GM21423 (cell line): Measurements from ENCODE around the gene UNC119B.

ENCODE experiments used
- ATAC-seq: cut with Tn5 transposase; IDR thresholded peaks from one replicate; pipeline ENCODE4 v1.9.1; 2021; ENCODE audit warnings: mild to moderate bottlenecking, moderate library complexity; ENCODE audit not compliant: unreplicated experiment

UNC119B gene

DNA sequence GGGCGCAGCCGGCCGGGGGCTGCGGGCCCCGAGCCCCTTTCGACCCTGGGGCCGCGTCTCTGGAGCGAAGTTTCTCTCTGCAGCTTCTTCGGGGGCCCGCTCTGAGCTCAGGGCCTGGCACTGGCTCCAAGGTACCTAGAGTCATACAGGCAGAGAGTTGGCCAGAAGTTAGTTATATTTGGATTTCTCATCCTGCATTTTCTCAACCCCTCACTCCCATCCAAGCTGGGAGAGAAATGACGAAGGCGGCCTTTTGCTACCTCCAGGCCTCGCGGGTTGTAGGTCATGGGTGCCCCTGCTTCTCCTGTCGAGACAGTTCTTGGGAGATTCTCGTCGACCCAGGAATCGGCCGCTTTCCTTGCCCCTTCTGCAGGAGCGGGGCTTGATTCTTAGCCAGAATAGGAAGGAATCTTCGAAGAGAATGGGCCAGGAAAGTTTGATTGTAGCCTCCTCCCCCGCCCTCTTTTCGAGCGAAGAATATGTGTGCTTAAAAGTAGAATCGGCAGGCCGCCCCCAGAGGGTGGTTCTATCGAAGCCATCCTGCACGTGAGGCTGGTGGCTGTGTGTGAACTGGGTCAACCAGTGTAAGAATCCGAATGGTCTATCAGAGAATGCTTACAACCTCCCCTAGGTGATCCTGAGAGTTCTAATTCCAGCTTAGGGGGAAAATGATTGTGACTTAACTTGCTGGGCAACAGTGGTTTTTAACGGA is 22.5 kb upstream of the UNC119B start:
- no peak for ATAC-seq

DNA sequence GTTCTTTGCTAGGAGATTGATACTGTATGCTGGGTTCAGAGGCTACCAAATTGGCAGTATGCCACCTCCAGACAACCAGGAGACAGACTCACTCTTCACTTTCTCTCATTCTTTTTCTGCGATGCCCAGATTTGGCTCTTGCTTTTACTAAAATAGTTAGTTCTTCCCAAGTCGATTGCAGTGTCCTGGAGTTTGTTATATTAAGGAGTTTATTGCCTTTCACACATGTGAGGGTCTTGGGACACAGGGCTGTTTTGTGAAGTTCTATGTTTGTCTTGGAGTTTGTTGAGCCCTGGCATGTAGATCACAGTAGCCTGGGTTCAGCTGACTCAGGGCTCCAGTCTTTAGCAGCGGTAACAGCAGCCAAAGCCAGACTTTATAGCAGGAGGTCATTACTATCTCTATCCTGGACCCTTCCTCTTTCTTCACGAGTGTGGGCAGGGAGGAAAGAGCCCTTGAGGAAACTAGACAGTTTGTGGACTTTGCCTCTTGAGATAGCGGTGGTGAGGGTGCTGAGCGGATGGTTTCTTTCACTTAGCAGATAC is 21.7 kb upstream of the UNC119B start:
- ATAC-seq, result no peak

DNA sequence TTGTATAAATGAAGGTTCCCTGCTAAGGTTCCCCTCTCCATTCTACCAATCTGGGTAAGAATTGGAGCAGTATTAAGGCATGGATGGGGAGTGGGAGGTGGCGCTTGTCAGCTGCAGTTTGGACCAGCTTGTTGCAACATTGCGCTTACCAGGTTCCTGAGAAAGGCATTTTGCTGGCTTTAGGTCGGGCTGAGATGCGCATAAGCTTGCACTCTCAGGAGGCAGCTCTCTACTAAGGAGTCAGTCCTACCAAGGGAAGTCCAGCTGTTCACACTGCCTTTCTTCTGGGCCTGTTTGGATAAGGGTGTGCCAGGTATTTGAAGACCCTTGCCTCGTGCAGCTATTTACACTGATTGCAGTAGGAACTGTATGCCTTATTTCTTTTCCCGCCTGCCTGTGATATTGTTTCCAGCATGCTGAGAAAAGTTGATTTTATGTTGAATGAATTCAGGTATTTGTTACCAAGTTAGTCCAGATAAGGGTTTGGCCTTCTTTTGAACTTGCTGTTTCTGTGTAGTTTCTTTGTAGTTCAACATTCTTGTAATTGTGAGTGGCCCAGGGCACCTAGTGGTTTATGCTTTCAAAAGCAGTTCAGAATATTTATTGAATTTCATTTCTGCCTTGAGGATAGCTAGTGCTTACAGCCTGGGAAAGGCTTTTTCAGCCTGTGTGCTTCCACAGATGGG is 20.7 kb upstream of the UNC119B start:
- ATAC-seq, result no peak

DNA sequence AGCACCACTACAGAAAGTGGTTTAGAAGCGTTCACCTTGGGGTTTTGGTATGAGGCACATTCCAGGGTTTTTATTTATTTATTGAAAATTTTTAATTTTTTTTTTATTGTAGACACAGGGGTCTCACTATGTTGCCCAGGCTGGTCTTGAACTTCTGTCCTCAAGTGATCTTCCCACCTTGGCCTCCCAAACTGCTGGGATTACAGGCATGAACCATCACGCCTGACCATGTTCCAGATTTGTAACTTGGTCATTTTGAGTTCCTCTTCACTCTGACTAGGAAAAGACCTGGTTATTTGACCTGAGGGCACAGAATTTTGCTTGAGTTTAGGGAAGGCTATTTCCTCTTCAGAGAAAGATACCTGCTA is 20.2 kb upstream of the UNC119B start:
- no peak for ATAC-seq

DNA sequence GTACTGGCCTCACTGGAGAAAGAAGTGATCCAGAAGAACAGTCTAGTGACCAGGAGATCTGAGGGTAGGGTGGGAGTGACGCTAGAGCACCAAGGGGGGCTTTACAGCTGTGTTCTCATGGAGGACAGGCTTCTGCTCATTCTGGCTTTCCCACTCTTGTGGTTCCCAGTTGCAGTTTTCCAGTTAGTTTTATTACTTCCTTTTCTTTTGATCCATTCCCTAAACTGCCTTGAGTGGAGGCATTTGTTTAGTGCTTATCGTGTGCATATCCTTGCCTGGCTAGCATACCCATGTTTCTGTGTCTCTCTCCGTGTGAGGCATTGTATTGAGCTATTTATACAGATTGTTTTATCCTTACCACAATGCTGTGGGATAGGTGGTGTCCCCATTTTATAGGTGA is 19.3 kb upstream of the UNC119B start:
- no peak for ATAC-seq

DNA sequence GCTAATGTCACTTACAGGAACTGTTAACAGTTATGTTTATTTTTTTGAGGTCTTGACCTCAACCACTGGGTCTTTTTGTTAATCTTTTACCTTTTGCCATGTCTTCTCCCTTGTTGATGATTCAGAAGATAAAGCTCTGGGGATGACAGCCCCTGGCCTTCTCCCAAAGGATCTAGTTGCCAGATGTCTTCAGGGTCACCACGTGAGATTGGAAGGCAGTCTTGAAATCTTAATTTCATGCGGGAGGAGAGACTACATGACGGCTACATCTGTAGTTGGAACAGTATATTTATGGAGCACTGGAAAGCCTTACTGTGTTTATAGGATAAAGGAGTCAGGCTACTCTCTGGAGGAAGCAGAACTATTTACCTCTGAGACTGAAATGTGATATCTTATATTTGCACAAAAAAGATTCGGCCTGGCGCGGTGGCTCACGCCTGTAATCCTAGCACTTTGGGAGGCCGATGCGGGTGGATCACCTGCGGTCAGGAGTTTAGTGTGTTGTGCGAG is 17.7 kb upstream of the UNC119B start:
- no peak for ATAC-seq

DNA sequence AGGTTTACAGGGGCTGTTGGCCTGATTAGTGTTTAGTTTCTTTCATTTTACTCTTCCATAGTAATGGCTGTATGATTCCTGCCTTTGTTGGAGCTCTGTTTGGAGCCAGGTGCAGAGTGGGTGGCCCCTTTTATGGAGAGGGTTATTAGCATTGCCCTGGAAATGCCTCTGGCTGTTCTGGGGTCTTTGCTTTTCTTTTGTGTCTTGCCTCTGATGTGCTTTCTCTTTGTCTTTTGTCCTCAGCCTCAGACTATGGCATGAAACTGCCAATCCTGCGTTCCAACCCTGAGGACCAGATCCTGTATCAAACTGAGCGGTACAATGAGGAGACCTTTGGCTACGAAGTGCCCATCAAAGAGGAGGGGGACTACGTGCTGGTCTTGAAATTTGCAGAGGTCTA is 16.4 kb upstream of the UNC119B start:
- no peak for ATAC-seq

DNA sequence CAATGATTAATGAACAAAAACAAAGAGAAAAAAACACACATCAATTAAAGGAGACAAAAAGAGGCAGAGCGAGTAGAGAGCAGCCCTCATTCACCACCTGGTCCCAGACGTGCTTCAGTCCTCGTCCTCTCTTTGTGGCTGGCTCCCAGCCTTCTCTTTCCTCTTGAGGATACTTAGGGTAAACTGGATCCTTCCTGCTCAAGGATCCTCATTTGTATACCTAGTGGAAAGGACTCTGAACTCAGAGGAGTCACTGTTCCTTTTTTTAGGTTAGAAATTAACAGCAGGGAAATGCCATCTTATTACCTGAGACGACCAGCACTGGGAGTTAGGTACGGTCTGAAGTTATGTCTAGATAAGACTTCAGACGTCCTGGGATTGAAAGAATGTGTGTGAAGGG is 13.6 kb upstream of the UNC119B start:
- no peak for ATAC-seq

DNA sequence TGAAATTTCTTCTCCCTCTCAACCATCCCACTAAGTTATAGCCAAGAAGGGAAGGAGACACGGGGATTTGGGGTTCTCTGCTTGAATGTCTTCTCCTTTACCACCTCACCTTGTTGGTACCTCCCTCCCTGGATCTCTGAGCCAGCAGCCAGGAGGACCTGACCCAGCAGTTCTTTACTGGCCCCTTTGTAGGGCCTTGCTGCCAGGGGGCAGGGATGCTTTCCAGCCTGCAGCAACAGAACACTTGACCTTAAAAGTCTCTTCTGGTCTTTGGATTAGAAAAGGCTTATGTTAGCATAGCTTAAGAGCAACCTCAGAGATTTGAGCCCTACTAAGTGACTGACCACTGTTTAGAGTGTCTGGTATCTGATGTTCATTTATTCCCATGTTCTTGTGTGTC is 12.9 kb upstream of the UNC119B start:
- no peak for ATAC-seq

DNA sequence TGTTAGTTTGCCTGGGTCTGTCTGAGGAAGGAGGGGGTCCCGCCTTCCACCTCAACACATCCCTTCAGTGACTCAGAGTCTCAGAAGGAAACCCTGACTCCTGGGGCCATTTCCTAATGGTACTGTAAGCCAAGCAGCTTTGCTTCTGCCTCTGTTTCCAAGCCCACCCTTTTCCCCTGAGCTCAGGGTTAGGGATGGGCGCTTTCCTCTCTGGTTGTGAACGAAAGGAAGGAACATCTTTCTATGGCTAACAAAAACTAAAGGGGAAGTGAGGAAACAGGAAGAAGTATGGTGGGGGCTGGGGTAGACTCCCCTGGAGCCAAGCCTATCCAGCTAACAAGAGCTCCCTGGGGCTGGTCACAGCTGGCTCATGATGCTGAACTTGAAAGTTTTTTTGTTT is 11.6 kb upstream of the UNC119B start:
- no peak for ATAC-seq

DNA sequence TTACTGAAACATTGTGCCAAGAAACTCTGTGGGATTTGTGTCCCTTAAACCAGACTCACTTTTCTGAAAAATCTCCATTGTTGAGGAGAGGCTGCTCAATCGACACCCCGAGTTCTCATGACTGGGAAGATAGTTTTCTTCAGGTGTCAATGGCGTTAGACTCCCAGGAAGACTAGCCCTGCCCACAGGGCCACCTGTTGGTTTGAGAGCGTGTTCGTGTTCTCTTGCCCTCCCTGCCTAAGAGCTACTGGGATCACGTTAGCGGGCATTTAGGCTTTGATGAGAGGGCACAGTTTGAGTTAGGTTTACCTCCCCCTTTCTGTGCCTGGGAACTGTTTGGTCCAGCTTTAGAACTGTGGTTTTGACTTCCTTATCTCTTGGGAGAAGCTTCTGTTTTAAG is 10.7 kb upstream of the UNC119B start:
- ATAC-seq, result no peak

DNA sequence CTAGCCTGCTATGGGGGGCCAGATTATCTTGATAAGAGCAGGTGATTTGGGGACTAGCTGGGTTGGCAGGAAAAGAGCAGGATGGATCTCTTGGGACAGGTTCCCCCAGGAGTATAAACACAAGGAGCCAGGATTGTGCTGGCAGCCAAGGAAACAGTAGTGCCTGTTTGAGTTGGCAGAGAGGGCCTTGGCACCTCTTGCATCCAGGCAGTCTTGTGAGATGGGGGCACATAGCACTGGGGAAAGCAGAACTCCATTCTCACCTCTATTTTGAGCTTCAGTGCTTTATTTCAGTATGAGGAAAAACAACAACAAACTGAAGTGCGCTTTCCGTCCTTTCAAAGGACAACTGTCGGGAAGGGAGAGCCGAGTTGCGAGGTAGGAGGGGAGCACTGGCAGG is 9.4 kb upstream of the UNC119B start:
- no peak for ATAC-seq

DNA sequence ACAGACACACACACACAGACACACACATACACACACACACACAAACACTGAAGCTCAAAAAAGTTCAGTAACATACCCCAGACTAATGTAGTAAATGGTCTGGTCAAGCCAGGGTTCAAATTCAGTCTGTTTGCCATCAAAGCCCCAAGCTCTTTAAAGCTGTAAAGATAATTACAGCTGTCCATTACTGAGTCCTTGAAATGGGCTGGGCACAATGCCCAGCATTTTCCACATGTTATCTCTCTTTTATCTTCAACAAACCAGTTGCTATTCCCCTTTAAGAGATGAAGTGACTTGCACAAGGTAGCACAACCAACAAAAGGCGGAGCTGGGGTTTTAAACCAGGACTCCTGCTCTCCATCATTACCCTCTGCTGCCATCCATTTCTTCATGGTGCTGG is 7.6 kb upstream of the UNC119B start:
- no peak for ATAC-seq

DNA sequence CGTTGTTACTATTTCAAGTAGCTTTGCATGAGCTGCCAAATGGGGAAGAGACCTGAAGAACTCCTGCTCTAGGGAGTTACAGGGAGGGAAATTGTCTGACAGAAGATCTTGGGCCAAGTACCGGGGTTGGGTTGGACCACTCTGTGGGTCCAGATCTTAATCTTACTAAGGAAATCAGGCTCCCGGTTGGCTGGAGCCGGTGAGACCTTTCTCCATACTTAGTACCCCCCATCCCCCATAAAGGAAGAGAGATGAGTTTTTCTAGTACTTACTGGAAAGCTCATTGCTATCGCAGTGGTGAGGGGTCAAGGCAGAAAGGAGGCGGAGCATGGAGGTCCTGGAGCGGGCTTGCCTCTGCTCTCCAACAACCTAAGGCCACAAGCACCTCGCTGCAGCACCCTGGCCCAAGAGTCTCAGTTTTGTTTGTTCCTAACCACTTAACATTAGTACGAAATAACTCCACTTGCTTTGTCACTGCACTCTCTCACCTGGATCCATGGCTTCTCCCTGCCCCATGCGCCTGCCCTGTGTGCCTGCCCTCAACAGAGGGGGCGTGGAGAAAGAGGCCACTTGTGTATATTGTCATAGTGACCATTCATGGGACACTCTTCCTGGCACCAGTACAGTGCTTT is 6.8 kb upstream of the UNC119B start:
- ATAC-seq, result no peak

DNA sequence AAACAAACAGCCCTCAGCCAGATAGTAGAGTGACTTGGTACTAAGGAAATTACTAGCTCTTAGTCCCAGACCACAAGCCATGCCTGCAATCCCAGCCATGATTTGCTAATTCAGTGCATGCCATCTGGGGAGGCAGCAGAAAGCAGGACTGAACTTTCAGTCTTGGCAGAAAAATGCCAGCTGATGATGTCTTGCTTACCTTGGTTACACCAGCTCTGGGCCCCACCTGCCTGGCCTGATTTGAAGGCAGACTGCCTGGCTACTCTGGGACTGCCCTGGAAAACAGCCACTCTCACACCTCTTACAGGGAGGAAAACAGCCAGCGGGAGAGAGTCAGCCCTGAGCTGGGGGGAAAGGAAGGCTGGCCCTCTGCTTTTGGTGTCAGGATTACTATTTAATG is 4.6 kb upstream of the UNC119B start:
- no peak for ATAC-seq

DNA sequence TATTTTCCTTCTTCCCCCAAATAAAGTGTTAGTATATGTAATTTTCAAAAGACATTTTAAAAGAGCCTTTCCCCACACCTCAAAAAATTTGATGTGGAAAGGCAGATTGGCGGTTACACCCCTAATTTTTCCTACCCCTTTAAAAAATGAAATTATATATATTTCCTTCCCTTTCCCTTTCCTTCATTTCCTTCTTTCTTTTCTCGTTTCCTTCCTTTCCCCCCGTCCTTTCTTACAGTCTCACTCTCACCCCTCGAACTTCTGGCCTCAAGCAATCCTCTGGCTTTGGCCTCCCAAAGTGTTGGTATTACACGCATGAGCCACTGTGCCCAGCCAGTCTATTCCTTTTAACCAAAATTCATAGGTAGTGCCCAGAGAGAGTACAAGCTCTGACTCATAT is 4.2 kb upstream of the UNC119B start:
- ATAC-seq, result no peak

DNA sequence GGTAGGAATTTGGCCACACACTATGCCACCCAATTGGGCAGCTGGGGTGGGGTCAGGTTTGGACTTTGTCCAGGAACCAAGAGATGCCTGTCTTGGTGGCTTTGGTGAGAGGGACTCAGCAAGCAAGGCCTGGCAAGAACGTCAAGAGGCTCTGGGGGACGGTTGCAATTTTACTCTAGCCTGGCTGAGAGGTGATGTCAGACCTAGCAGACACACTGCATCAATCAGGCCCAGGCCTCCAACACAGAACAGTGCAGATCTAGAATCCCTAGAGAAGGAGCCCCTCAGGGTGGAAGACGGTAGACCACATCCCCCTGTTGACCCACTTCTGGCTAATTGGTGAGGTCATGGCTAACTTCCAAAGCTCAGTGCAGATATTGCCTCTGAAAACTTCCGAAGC is 1.6 kb upstream of the UNC119B start:
- ATAC-seq, result no peak

DNA sequence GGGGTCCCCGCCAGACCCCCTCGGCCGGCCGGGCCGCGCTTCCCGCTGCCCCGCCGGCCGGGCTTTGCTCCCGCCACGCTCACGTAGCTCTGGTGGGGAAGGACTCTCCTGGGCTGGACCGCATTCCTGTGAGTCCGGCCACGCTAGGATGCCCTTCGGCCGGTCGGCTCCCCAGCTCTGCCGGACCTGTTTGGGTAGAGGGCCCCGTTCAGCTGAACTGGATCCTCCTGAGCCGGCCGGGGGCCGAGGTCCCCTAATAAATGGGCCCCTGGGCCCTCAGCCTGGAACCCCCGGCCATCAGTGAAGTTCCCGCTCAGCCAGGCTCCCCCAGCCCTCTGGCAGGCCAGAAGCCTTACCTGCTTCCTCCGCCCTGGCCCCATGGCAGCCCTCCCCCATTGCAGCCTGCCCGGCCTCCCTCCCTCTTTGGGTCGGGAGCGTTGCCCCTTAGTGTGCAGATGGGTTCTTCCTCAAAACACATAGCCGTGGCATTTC is 593 bp downstream of the UNC119B start:
- ATAC-seq, result peak; percentile 36

DNA sequence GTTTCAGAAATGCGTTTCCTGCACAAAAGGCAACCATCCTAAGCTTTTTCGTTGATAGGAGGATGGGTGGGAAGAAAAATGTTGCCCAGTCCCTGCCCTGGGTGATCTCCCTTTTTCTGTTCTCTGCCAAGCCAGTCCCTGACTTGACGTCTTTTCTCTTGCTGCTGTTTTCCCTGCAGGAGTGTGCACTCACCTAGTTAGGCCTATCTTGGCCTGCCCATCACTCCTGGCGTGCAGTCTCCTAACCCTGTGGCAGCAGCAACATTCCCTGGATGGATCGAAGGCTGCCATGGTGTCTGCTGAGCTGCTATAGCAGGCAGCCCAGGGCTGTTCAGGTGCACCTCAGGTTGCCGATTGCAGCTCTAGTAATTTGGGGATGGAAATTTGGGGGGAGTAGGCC is 1.2 kb downstream of the UNC119B start:
- no peak for ATAC-seq

DNA sequence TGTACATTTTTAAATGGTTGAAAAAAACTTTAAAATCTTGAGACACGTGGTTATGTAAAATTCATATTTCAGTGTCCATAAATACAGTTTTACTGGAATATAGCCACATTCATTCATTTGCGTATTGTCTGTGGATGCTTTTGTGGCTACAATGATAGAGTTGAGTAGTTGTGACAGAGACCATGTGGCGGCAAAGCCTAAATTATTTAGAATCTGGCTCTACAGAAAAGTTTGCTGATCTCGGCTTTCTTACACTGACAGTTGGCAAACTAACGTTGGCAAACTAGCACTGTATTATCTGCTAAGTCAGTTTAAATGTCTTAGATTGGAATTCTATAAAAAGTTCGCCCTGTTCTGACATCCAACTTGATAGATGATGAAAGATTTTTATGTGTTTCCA is 2.4 kb downstream of the UNC119B start:
- no peak for ATAC-seq

DNA sequence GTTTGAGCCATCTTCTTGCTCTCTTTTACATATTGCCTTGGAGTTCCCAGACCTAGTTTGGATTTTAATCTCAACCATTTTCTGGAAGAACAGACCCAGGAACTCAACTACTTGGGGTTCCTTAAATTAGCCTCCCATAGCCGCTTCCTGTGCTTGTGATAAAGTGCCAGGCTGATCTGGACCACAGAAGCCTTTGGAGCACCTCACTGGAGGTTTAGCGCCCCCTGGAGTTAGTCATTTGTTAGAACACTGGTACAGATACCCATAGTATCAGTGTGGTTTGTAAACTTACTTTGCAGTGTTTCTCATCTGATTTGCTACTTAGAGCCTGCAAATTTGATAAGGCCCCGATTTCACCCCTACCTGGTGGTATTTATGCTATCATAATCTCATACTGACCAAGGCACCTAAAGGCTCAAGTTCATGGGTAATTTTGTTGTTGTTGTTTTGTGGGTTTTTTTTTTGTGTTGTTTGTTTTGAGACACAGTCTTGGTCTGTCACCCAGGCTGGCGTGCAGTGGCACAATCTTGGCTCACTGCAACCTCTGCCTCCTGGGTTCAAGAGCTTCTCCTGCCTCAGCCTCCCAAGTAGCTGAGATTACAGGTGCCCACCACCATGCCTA is 3.7 kb downstream of the UNC119B start:
- ATAC-seq, result no peak
